CD8-positive, alpha-beta memory T cell (primary cell): ENCODE data around the gene SNCAIP. TPM values are rescaled to one million over a fixed set of nuclear protein-coding genes. Genes with fewer than 3 reads are reported as not detected.
"Not testable (repeated sequence)": the region's sequence is repeated elsewhere in the genome, so short reads cannot be mapped to it uniquely, and the experiment has no call there.

Source experiments
- CTCF ChIA-PET: fragments of 350-600 bp; sonication (Branson Sonifier 250); formaldehyde crosslinking; loops from one replicate; lab custom pipeline; 2021; ENCODE audit warnings: antibody characterized with exemption; lab: Charles Lee
- POLR2A ChIA-PET: fragments of 350-600 bp; sonication (Branson Sonifier 250); formaldehyde crosslinking; loops from one replicate; lab custom pipeline; 2021; ENCODE audit warnings: antibody characterized with exemption; lab: Charles Lee
- DNase-seq, 5 donors: peaks; one replicate each; pipeline versions ENCODE4 v3.0.0 to v3.0.0-alpha.2; 2020 to 2022; ENCODE audit warnings: mixed read lengths in 1 of 5
- H3K27ac ChIP-seq: one replicate; pipeline ENCODE4 v1.7.0; 2013; ENCODE audit warnings: low read depth, mild to moderate bottlenecking, low read length, moderate library complexity
- H3K27me3 ChIP-seq: 2 replicates; pipeline ENCODE4 v1.7.0; 2013; ENCODE audit warnings: low read length, mild to moderate bottlenecking; ENCODE audit not compliant: insufficient read depth, poor library complexity, severe bottlenecking
- H3K36me3 ChIP-seq: 2 replicates; pipeline ENCODE4 v1.7.0; 2013; ENCODE audit warnings: mild to moderate bottlenecking, low read length, moderate library complexity; ENCODE audit not compliant: insufficient read depth
- H3K4me1 ChIP-seq: 2 replicates; pipeline ENCODE4 v1.7.0; 2013; ENCODE audit warnings: mild to moderate bottlenecking, low read length, moderate library complexity; ENCODE audit not compliant: insufficient read depth
- H3K4me3 ChIP-seq: 2 replicates; pipeline ENCODE4 v1.7.0; 2013; ENCODE audit warnings: mild to moderate bottlenecking, low read length
- H3K9me3 ChIP-seq: 2 replicates; pipeline ENCODE4 v1.7.0; 2013; ENCODE audit warnings: mild to moderate bottlenecking, low read length
- H3K27ac Mint-ChIP-seq, 8 donors: one replicate each; pipeline ENCODE4 v1.8.0; 2020 to 2021; ENCODE audit warnings: mixed read lengths in 8 of 8, mild to moderate bottlenecking in 6 of 8, inconsistent platforms in 3 of 8, moderate library complexity in 3 of 8
- H3K27me3 Mint-ChIP-seq, 2 donors: one replicate each; pipeline ENCODE4 v1.8.0; 2020 to 2021; ENCODE audit warnings: mixed read lengths in 2 of 2, mild to moderate bottlenecking in 1 of 2, moderate library complexity in 1 of 2
- H3K36me3 Mint-ChIP-seq, 3 donors: one replicate each; pipeline ENCODE4 v1.8.0; 2020 to 2021; ENCODE audit warnings: mixed read lengths in 3 of 3, inconsistent platforms in 1 of 3, mild to moderate bottlenecking in 1 of 3
- H3K4me1 Mint-ChIP-seq, 3 donors: one replicate each; pipeline ENCODE4 v1.8.0; 2020 to 2021; ENCODE audit warnings: mixed read lengths in 3 of 3, inconsistent platforms in 1 of 3, mild to moderate bottlenecking in 1 of 3
- H3K4me3 Mint-ChIP-seq, 7 donors: one replicate each; pipeline ENCODE4 v1.8.0; 2020 to 2021; ENCODE audit warnings: mixed read lengths in 7 of 7, mild to moderate bottlenecking in 6 of 7, moderate library complexity in 4 of 7, inconsistent platforms in 2 of 7
- H3K9me3 Mint-ChIP-seq, 5 donors: one replicate each; pipeline ENCODE4 v1.8.0; 2020 to 2022; ENCODE audit warnings: mixed read lengths in 5 of 5, mild to moderate bottlenecking in 3 of 5, moderate library complexity in 2 of 5, inconsistent platforms in 1 of 5
- polyA plus RNA-seq: library from polyadenylated mRNA; unstranded; fragments of 300-500 nt; fragmentation: Illumina TruSeq; gene quantifications from one replicate; pipeline ENCODE4 v1.2.3, GENCODE V29; 2021
- total RNA-seq, 2 experiments: library from RNA; stranded (reverse); gene quantifications; one replicate each; pipeline ENCODE4 v1.2.3, GENCODE V29; 2021

The SNCAIP gene
- total and polyA plus RNA-seq, 3 experiments from 2014 or later, result not detected

DNA sequence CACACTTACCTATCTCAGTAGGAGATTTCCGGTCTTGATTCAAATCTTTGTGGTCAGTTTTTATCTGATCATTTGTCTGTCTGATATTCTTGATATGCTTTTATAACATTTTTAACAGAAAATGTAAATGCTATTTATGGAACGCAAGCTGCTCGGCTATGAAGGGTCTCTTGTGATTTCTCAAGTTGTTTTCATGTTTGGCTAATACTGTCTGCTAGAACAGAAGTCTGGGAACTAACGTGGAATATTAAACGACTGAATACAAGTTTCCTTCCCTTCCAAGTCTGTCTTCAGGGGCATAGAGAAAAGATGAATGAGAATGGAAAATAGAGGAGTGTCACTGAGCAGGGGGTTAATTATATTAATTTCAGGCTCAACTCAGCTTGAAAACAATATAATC, 27.6 kb downstream of the SNCAIP start:
- no peaks in the 10 kb centered on the region for H3K36me3 Mint-ChIP-seq
- POLR2A ChIA-PET, result no interaction called here
- peaks cover 0 to 3% of the 10 kb centered on the region in 2 donors for H3K27me3 Mint-ChIP-seq
- H3K9me3 ChIP-seq, result no peaks in the 10 kb centered on the region
- no peak overlapping the region for H3K4me3 ChIP-seq
- H3K4me1 ChIP-seq, result no peaks in the 10 kb centered on the region
- H3K9me3 Mint-ChIP-seq, result peaks cover 0 to 2% (median 0%) of the 10 kb centered on the region in 5 donors
- H3K4me3 Mint-ChIP-seq, result no peak overlapping the region
- H3K27ac ChIP-seq, result no peak overlapping the region
- no peaks in the 10 kb centered on the region for H3K27me3 ChIP-seq
- DNase-seq, result no peak
- no peaks in the 10 kb centered on the region for H3K4me1 Mint-ChIP-seq
- no peak overlapping the region for H3K27ac Mint-ChIP-seq
- CTCF ChIA-PET, result no interaction called here
- no peaks in the 10 kb centered on the region for H3K36me3 ChIP-seq

DNA sequence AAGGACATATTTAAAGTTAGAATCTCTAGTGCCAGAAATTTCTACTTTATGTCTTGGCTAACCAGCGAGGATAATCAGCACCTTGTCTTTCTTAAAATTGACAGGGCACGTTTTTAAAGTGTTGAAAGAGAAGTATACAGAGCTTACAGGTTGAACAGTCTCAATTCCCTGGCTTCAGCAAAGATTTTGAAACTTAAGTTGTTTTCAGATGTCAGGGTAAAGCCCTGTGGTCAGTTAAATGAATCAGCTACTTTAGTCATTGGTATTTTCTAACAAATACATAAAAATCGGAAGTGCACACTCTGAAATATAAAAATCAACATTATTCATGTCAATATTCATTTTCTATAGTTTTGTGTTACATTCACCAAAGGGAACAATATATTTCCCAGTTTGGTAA, 29.1 kb downstream of the SNCAIP start:
- Histone ChIP-seq H3K4me1 (no peaks in the 10 kb centered on the region), H3K36me3 (no peaks in the 10 kb centered on the region), H3K27me3 (no peaks in the 10 kb centered on the region), H3K4me3 (no peak overlapping the region), H3K9me3 (no peaks in the 10 kb centered on the region), H3K27ac (no peak overlapping the region)
- Mint-ChIP-seq H3K4me3 (no peak overlapping the region), H3K4me1 (no peaks in the 10 kb centered on the region), H3K27me3 (peaks cover 0 to 3% of the 10 kb centered on the region in 2 donors), H3K36me3 (no peaks in the 10 kb centered on the region), H3K27ac (no peak overlapping the region), H3K9me3 (peaks cover 0 to 2% (median 0%) of the 10 kb centered on the region in 5 donors)
- no peak for DNase-seq
- ChIA-PET CTCF (no interaction called here), POLR2A (no interaction called here)

DNA sequence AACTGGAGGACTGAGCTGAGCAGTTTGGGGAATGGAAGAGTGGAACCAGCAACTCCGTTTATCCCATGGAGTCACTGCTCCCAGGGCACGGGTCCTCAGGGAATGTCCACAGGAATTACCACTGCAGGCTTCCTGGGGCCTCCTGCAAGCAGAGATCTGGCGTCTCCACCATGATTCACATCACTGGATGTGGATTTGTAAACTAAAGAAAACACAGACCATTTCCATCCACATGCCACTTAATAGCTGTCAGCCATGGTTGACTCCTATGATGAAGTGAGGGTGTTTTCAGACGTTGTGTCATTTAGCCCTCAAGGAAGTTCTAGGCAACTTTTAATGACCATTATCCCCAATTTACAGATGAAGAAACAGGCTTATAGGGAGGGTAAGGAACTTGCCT, 30.2 kb downstream of the SNCAIP start:
- DNase-seq, result no peak
- Histone ChIP-seq H3K4me3 (no peak overlapping the region), H3K27ac (no peak overlapping the region), H3K4me1 (no peaks in the 10 kb centered on the region), H3K9me3 (no peaks in the 10 kb centered on the region), H3K27me3 (no peaks in the 10 kb centered on the region), H3K36me3 (no peaks in the 10 kb centered on the region)
- Mint-ChIP-seq H3K9me3 (peaks cover 0 to 2% (median 0%) of the 10 kb centered on the region in 5 donors), H3K27ac (no peak overlapping the region), H3K36me3 (no peaks in the 10 kb centered on the region), H3K4me1 (no peaks in the 10 kb centered on the region), H3K27me3 (peaks cover 0 to 3% of the 10 kb centered on the region in 2 donors), H3K4me3 (no peak overlapping the region)
- ChIA-PET POLR2A (no interaction called here), CTCF (no interaction called here)

DNA sequence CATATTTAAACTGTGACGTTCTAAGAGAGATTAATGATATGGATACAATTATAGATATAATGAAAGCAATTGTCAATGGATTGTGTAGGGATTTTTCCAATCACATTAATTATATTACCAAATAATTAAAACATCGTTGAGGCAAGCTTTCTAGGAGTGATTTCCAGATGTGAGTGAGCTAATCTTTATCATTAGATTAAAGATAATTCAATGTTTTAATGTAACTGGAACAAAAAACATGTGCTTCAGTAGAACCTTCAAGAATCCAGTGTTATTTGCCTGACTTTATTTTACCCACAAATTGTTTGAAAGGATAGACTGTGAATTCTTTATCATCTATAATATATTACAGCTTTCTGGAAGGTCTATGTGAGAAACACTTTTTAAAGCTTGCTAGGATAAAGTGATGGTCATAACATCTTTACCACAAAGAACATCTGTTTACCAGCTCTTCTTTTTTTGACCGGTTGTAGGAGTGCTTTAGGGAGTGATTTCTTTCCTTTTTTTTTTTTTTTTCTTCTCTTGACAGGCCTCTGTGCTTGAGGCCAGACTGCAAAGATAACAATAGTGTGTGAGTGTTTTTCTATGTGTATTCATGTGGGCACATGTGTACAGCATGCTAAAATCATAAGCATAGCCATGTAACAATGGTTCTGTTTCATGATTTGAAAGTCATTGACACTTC, 35.0 kb downstream of the SNCAIP start:
- no peak overlapping the region for H3K27ac Mint-ChIP-seq
- peaks cover 0 to 4% (median 0%) of the 10 kb centered on the region in 5 donors for H3K9me3 Mint-ChIP-seq
- ChIA-PET CTCF (no interaction called here), POLR2A (no interaction called here)
- Histone ChIP-seq H3K36me3 (no peaks in the 10 kb centered on the region), H3K27me3 (no peaks in the 10 kb centered on the region), H3K9me3 (no peaks in the 10 kb centered on the region), H3K4me1 (no peaks in the 10 kb centered on the region), H3K27ac (no peak overlapping the region), H3K4me3 (no peak overlapping the region)
- H3K27me3 Mint-ChIP-seq, result no peaks in the 10 kb centered on the region
- no peak for DNase-seq
- H3K36me3 Mint-ChIP-seq, result no peaks in the 10 kb centered on the region
- no peak overlapping the region for H3K4me3 Mint-ChIP-seq
- no peaks in the 10 kb centered on the region for H3K4me1 Mint-ChIP-seq

DNA sequence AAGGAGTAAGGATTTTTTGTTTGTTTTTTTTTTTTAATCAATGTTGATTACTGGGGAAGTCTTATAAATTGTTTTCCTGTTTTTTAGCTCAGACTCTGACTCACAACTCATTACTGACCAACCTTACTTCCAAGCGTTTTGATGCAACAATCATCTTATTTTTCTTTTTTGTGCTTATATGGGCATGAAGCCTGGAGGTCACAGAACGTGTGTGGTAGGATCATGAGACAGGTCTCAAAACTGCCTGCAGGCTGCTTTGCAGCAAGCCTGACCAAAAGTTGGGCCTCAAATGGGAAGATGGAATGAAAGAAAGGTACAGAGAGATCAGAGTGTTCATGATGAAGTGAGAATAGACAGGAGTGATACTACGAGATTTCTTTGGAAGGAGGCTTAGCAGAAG, 38.5 kb downstream of the SNCAIP start:
- CTCF ChIA-PET, result no interaction called here
- no peak for DNase-seq
- Histone ChIP-seq H3K27ac (no peak overlapping the region), H3K27me3 (no peaks in the 10 kb centered on the region), H3K4me3 (no peak overlapping the region), H3K4me1 (no peaks in the 10 kb centered on the region), H3K9me3 (no peaks in the 10 kb centered on the region), H3K36me3 (no peaks in the 10 kb centered on the region)
- Mint-ChIP-seq H3K27me3 (no peaks in the 10 kb centered on the region), H3K4me1 (no peaks in the 10 kb centered on the region), H3K4me3 (no peak overlapping the region), H3K27ac (no peak overlapping the region), H3K36me3 (no peaks in the 10 kb centered on the region), H3K9me3 (peaks cover 0 to 4% (median 0%) of the 10 kb centered on the region in 5 donors)
- POLR2A ChIA-PET, result no interaction called here

DNA sequence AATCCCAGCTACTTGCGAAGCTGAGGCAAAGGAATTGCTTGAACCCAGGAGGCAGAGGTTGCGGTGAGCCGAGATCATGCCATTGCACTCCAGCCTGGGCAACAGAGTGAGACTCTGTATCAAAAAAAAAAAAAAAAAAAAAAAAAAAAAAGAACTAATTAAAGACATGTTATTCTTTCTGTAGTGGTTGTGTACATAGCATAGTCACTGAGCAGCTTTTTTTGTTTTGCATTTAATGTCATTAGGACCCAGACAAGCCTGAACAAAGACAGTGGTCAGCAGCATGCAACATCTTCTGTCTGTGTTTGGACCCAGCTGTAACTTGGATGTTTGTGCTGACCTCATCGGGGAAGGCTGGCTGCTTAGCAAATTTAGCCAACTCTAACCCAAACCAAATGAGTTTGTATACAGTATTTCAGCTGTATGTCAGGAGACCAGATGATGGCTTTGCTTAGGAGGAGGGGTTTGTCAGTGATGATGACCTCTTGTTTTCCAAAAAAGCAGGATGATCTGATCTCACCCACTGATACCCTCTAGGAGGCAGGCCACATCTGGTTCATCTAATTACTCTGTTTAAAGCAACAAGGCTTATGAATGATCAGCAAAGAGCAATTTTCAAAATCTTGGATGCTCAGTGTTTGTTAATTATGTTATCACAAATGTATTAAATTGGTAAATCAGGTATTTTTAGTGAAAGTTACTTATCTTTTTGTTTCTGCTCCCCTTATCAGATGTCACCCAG, 39.5 kb downstream of the SNCAIP start:
- ChIA-PET CTCF (no interaction called here), POLR2A (no interaction called here)
- H3K4me1 ChIP-seq, result no peaks in the 10 kb centered on the region
- Mint-ChIP-seq H3K4me1 (no peaks in the 10 kb centered on the region), H3K36me3 (no peaks in the 10 kb centered on the region), H3K27me3 (no peaks in the 10 kb centered on the region), H3K27ac (no peak overlapping the region), H3K9me3 (peaks cover 0 to 4% (median 0%) of the 10 kb centered on the region in 5 donors), H3K4me3 (no peak overlapping the region)
- H3K27me3 ChIP-seq, result no peaks in the 10 kb centered on the region
- DNase-seq, result no peak
- no peak overlapping the region for H3K27ac ChIP-seq
- no peaks in the 10 kb centered on the region for H3K36me3 ChIP-seq
- H3K4me3 ChIP-seq, result no peak overlapping the region
- H3K9me3 ChIP-seq, result no peaks in the 10 kb centered on the region

DNA sequence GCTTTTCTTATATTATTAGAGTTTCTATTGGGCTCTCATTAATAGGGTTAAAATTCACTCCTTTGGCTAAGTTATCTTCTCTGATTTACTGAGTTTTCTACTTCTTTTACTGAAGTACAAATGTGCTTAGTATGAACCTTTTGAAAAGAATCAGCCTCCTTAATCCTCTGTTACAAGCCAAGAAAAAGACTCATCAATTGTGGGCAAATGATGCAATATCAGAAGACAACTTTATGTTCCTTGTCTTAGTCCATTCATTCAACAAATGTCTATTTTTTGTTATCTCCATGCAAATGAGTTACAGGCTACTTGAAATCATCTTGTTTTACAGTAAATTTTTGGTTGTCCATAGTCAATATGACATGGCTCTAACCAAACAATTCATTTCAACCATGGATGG, 40.3 kb downstream of the SNCAIP start:
- DNase-seq, result no peak
- H3K4me1 Mint-ChIP-seq, result no peaks in the 10 kb centered on the region
- no peak overlapping the region for H3K27ac Mint-ChIP-seq
- H3K27me3 ChIP-seq, result no peaks in the 10 kb centered on the region
- H3K4me1 ChIP-seq, result no peaks in the 10 kb centered on the region
- H3K27ac ChIP-seq, result no peak overlapping the region
- peaks cover 0 to 4% (median 0%) of the 10 kb centered on the region in 5 donors for H3K9me3 Mint-ChIP-seq
- POLR2A ChIA-PET, result no interaction called here
- H3K36me3 ChIP-seq, result no peaks in the 10 kb centered on the region
- no peak overlapping the region for H3K4me3 Mint-ChIP-seq
- H3K4me3 ChIP-seq, result no peak overlapping the region
- no peaks in the 10 kb centered on the region for H3K27me3 Mint-ChIP-seq
- H3K9me3 ChIP-seq, result no peaks in the 10 kb centered on the region
- CTCF ChIA-PET, result no interaction called here
- no peaks in the 10 kb centered on the region for H3K36me3 Mint-ChIP-seq

DNA sequence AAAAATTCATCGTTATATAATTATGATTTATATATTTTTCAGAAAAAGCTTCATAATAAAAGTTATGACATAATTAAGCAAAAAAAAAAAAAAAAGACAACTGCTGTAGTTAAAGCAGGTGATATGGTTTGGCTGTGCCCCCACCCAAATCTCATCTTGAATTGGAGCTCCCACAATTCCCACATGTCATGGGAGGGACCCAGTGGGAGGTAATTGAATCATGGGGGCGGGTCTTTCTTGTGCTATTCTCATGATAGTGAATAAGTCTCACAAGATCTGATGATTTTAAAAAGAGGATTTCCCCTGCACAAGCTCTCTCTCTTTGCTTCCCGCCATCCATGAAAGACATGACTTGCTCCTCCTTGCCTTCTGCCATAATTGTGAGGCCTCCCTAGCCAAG, 41.3 kb downstream of the SNCAIP start:
- H3K4me3 Mint-ChIP-seq, H3K36me3 Mint-ChIP-seq, H3K27ac ChIP-seq, H3K4me1 ChIP-seq, H3K27me3 Mint-ChIP-seq, H3K4me1 Mint-ChIP-seq, CTCF ChIA-PET, H3K27ac Mint-ChIP-seq, H3K9me3 ChIP-seq, H3K27me3 ChIP-seq, POLR2A ChIA-PET, H3K36me3 ChIP-seq, H3K9me3 Mint-ChIP-seq, DNase-seq, H3K4me3 ChIP-seq: not testable (repeated sequence)
